Ishikawa (cell line): ENCODE results near the gene HSPH1.

ENCODE experiments used
- CEBPB ChIP-seq: IDR thresholded peaks from 2 replicates; pipeline ENCODE4 v1.6.1; 2012
- CREB1 ChIP-seq: IDR thresholded peaks from 2 replicates; pipeline ENCODE4 v1.6.1; 2012; ENCODE audit warnings: low read depth
- EGR1 ChIP-seq: IDR thresholded peaks from 2 replicates; pipeline ENCODE4 v1.6.1; 2012
- EP300 ChIP-seq: IDR thresholded peaks from 2 replicates; pipeline ENCODE4 v1.6.1; 2012; ENCODE audit warnings: borderline replicate concordance
- MAX ChIP-seq: IDR thresholded peaks from 2 replicates; pipeline ENCODE4 v1.6.1; 2012
- NFIC ChIP-seq: IDR thresholded peaks from 2 replicates; pipeline ENCODE4 v1.6.1; 2012
- RAD21 ChIP-seq: IDR thresholded peaks from 2 replicates; pipeline ENCODE4 v1.6.1; 2012; ENCODE audit warnings: low read depth
- TAF1 ChIP-seq: IDR thresholded peaks from 2 replicates; pipeline ENCODE4 v1.6.1; 2012; ENCODE audit warnings: low read depth, mild to moderate bottlenecking
- YY1 ChIP-seq: IDR thresholded peaks from 2 replicates; pipeline ENCODE4 v1.6.1; 2012; ENCODE audit warnings: low read depth
- TF ChIP-seq, protein P1 (sequence below): IDR thresholded peaks from 2 replicates; pipeline ENCODE4 v1.6.1; 2012; ENCODE audit warnings: low read depth, mild to moderate bottlenecking
- TF ChIP-seq, protein P2 (sequence below): IDR thresholded peaks from 2 replicates; pipeline ENCODE4 v1.6.1; 2012

- no peak for TF ChIP-seq EGR1
- no peak for TF ChIP-seq EP300
- TF ChIP-seq TAF1: no peak
- no peak for TF ChIP-seq YY1
- TF ChIP-seq, protein P1, sequence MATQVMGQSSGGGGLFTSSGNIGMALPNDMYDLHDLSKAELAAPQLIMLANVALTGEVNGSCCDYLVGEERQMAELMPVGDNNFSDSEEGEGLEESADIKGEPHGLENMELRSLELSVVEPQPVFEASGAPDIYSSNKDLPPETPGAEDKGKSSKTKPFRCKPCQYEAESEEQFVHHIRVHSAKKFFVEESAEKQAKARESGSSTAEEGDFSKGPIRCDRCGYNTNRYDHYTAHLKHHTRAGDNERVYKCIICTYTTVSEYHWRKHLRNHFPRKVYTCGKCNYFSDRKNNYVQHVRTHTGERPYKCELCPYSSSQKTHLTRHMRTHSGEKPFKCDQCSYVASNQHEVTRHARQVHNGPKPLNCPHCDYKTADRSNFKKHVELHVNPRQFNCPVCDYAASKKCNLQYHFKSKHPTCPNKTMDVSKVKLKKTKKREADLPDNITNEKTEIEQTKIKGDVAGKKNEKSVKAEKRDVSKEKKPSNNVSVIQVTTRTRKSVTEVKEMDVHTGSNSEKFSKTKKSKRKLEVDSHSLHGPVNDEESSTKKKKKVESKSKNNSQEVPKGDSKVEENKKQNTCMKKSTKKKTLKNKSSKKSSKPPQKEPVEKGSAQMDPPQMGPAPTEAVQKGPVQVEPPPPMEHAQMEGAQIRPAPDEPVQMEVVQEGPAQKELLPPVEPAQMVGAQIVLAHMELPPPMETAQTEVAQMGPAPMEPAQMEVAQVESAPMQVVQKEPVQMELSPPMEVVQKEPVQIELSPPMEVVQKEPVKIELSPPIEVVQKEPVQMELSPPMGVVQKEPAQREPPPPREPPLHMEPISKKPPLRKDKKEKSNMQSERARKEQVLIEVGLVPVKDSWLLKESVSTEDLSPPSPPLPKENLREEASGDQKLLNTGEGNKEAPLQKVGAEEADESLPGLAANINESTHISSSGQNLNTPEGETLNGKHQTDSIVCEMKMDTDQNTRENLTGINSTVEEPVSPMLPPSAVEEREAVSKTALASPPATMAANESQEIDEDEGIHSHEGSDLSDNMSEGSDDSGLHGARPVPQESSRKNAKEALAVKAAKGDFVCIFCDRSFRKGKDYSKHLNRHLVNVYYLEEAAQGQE: no peak
- TF ChIP-seq RAD21: no peak
- no peak for TF ChIP-seq CREB1
- TF ChIP-seq CEBPB: no peak
- TF ChIP-seq NFIC: no peak
- TF ChIP-seq, protein P2, sequence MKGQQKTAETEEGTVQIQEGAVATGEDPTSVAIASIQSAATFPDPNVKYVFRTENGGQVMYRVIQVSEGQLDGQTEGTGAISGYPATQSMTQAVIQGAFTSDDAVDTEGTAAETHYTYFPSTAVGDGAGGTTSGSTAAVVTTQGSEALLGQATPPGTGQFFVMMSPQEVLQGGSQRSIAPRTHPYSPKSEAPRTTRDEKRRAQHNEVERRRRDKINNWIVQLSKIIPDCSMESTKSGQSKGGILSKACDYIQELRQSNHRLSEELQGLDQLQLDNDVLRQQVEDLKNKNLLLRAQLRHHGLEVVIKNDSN: no peak
- TF ChIP-seq MAX: no peak
Observed at GRCh38 chr13:31105856-31106255, 55.8 kb downstream of the HSPH1 start.
